ENCODE results near the gene DIP2A.
"Not testable (repeated sequence)": the region's sequence is repeated elsewhere in the genome, so short reads cannot be mapped to it uniquely, and the experiment has no call there.

DIP2A gene

DNA sequence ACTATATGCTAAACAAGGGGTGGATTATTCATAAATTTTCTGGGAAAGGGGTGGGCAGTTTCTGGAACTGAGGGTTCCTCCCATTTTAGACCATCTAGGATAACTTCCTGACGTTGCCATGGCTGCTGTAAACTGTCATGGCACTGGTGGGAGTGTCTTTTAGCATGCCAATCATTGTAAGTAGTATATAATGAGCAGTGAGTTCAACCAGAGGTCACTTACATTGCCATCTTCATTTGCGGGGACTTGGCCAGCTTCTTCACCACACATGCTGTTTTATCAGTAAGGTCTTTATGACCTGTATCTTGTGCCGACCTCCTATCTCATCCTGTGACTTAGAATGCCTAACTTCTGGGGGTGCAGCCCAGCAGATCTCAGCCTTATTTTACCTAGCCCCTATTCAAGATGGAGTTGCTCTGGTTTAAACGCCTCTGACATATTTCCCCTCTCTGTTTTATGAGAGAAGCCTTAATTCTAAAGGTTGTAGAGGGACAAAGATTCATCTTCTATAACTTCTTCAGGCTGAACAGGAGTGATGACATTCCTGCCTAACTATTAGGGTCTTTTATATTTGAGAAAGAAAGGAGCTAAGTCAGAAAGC, 60.4 kb downstream of the DIP2A start:
- no peak for DNase-seq (ENCODE audit: low read depth)
- TF ChIP-seq, protein P1, sequence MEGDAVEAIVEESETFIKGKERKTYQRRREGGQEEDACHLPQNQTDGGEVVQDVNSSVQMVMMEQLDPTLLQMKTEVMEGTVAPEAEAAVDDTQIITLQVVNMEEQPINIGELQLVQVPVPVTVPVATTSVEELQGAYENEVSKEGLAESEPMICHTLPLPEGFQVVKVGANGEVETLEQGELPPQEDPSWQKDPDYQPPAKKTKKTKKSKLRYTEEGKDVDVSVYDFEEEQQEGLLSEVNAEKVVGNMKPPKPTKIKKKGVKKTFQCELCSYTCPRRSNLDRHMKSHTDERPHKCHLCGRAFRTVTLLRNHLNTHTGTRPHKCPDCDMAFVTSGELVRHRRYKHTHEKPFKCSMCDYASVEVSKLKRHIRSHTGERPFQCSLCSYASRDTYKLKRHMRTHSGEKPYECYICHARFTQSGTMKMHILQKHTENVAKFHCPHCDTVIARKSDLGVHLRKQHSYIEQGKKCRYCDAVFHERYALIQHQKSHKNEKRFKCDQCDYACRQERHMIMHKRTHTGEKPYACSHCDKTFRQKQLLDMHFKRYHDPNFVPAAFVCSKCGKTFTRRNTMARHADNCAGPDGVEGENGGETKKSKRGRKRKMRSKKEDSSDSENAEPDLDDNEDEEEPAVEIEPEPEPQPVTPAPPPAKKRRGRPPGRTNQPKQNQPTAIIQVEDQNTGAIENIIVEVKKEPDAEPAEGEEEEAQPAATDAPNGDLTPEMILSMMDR (conservative IDR thresholded peaks at IDR 0.05; ENCODE audit: low read depth, low read length), result no peak
- H3K4me3 ChIP-seq (ENCODE audit: low read length), result no peak overlapping the region

DNA sequence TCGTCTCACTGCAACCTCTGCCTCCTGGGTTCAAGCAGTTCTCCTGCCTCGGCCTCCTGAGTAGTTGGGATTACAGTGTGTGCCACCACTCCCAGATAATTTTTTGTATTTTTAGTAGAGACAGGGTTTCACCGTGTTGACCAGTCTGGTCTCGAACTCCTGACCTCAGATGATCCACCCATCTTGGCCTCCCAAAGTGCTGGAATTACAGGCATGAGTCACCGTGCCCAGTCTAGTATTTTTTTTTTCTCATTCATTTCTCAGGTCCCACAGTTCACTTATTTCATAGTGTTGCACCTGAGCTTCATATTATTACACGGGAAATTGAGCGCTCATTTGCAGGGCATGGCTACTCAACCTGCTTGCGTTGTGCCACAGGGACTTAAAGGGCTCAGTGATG, 68.7 kb downstream of the DIP2A start:
- H3K4me3 ChIP-seq (ENCODE audit: low read length); DNase-seq (ENCODE audit: low read depth): not testable (repeated sequence)

DNA sequence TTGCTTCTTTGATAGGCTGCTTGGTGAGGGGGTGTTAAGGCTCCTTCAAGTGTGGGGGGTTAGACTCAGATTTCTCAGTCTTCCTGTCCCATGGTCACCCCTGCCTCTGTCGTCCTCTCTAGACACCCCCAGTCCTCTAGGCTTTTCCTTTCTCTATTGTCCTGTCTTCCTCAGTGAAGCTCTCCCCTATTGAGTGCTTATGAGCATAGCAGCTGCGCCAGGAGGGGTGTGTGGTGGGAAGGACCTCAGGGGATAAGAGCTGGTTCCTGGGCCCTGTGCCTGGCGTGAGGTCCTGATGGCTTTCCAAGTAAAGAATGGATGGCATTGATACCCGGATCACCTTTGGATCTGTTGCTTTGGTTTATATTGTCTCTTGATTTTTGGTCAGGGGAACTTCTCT, 69.1 kb downstream of the DIP2A start:
- no peak for DNase-seq (ENCODE audit: low read depth)
- TF ChIP-seq, protein P1 (conservative IDR thresholded peaks at IDR 0.05; ENCODE audit: low read depth, low read length), result no peak

DNA sequence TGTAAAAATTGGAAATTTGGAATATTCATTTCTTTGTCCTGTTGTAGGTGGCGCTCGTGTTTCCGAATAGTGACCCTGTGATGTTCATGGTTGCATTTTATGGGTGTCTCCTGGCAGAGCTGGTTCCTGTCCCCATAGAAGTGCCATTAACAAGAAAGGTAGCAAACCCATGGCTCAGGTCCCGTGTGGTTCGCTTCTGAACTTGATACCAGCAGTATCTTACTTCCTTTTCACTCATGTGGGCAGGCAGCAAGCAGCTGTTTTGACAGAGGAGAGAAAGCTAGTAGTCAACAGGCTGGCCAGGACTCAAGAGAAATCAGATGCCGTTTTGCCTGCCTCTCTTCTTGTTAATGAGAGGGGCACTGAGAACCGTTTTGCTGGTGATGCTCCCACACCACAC, 73.4 kb downstream of the DIP2A start:
- no peak overlapping the region for H3K4me3 ChIP-seq (ENCODE audit: low read length)
- TF ChIP-seq, protein P1 (conservative IDR thresholded peaks at IDR 0.05; ENCODE audit: low read depth, low read length), result no peak
- DNase-seq (ENCODE audit: low read depth), result no peak

More for the DNA sequence above, 69.1 kb downstream of the DIP2A start:
- no peak overlapping the region for H3K4me3 ChIP-seq (ENCODE audit: low read length)

DNA sequence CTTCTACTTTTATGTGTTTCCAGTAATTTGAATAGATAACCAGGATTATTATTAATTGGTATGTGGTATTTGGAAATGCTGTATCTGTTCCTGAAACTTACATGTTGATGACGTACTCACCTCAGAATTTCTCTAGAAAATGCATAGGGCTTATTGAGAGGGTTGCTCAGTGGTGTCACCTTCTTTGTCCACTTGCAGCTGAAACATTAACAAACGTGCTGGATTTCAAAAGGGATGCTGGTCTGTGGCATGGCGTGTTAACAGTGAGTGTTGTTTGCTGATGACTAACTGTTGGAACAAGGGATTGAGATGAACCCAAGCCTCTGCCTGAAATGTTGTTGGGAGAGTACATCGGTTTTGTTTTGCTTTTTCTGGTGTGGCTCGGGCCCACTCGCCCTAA, 78.3 kb downstream of the DIP2A start:
- TF ChIP-seq, protein P1 (conservative IDR thresholded peaks at IDR 0.05; ENCODE audit: low read depth, low read length), result no peak
- H3K4me3 ChIP-seq (ENCODE audit: low read length), result no peak overlapping the region
- DNase-seq (ENCODE audit: low read depth), result no peak

DNA sequence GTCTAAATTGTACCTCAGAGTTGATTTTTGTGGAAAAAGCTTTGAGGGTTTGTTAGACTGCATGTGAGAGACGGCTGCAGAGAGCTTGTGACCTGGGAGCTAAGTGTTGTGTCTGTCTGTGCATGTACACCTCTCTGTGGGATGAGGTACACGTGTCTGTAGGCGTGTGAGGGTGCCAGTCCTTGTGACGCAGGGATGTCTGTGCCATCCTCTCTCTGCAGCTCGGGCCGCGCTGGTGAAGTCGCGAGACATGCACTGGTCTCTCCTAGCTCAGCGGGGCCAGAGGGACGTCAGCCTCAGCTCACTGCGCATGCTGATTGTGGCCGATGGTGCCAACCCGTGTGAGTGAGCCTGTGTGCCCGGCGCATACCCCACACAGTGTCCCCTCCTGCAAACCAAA, 79.6 kb downstream of the DIP2A start:
- no peak for DNase-seq (ENCODE audit: low read depth)
- H3K4me3 ChIP-seq (ENCODE audit: low read length), result no peak overlapping the region
- TF ChIP-seq, protein P1 (conservative IDR thresholded peaks at IDR 0.05; ENCODE audit: low read depth, low read length), result no peak

DNA sequence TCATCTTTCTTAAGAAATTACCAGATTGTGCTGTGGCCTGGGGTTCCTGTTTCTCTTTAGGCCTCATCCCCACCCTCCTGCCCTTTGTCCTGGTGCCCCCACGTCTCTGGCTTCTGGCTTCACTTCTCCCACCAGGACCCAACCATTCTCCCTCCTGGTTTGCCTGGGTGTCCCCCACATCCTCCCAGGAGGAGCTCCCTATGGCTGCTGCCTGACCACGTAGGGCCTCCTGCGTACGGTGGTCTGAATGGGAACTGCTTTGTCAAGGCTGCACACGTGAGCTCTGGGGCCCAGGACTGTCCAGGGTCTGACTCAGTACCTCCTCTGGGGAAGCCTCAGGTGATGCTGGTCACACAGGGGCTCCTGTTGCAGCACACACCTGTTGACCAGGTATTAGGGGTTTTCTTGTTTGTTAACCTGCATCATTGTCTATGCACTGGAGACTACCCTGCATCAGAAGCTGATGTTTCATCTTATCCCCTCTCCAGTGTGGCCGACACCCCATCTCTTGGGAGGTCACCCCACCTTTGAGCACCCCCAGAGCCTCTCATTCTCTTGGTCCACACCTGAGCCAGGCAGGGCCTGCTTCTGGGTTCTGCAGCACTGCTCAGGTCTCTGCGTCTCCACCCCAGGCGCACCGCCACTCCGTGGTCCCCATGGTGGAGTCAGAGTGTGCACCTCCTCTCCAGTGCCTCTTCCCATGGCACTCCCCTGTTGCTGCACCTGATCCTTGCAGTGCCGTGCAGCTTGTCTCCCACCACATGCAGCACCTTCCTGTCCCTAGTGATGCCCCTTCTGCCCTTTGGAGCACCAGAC, 80.4 kb downstream of the DIP2A start:
- H3K4me3 ChIP-seq (ENCODE audit: low read length), result no peak overlapping the region
- no peak for DNase-seq (ENCODE audit: low read depth)
- TF ChIP-seq, protein P1 (conservative IDR thresholded peaks at IDR 0.05; ENCODE audit: low read depth, low read length), result no peak

All from retinal pigment epithelial cell (primary cell).